GM12878 (cell line): Measurements from ENCODE around the gene SSMEM1. TPM values are rescaled to one million over a fixed set of nuclear protein-coding genes. Genes with fewer than 3 reads are reported as not detected.

ENCODE experiments used
- CTCF ChIP-seq, 3 experiments: IDR thresholded peaks in 2 of 3; conservative IDR thresholded peaks in 1 of 3; 2 replicates each; pipeline ENCODE4 v1.5.1; 2011; ENCODE audit warnings: low read depth in 3 of 3, low read length in 3 of 3, mild to moderate bottlenecking in 3 of 3, control low read depth in 2 of 3, moderate library complexity in 2 of 3, inconsistent platforms in 1 of 3, mixed read lengths in 1 of 3; ENCODE audit not compliant: control insufficient read depth in 2 of 3, insufficient read depth in 1 of 3; ENCODE audit errors: extremely low read depth in 1 of 3
- polyA plus RNA-seq, 11 experiments: library from polyadenylated mRNA; depleted of rRNA in 4 of 11; unstranded in 6 of 11; stranded (reverse) in 5 of 11; fragments of >200 nt; fragmentation: Nextera tagmentation in 4 of 11; fragmentation: Illumina TruSeq in 1 of 11; extraction: Ambion mirVana in 4 of 11; extraction: Trizol in 1 of 11; gene quantifications; 1 replicate in 1 of 11; 2 replicates in 10 of 11; pipeline versions ENCODE4 v1.2.1 to v1.2.3, GENCODE V29; 2011 to 2016; ENCODE audit warnings: inconsistent platforms in 2 of 11, missing spikeins in 2 of 11, low read depth in 1 of 11
- total RNA-seq, 4 experiments: library from RNA; depleted of rRNA in 3 of 4; stranded (reverse); fragments of >200 nt in 3 of 4; fragmentation: Illumina TruSeq in 1 of 4; extraction: Trizol in 1 of 4; gene quantifications; 2 replicates each; pipeline versions ENCODE4 v1.2.1 to v1.2.3, GENCODE V29; 2013 to 2021

SSMEM1 gene
- total and polyA plus RNA-seq, 10 of the 15 experiments (the other 5 are each of a cell fraction or from before 2014, with no cell fraction given): not detected

- TF ChIP-seq CTCF (IDR thresholded peaks at IDR 0.05 in 2 of 3, conservative IDR thresholded peaks at IDR 0.05 in 1 of 3; ENCODE audit: control insufficient read depth in 2 of 3, extremely low read depth in 1 of 3, insufficient read depth in 1 of 3, low read depth in 3 of 3, low read length in 3 of 3): no peak
These were observed 55.5 kb downstream of the SSMEM1 start (continued) for GRCh38 chr7:130263130-130263529.

Other genes starting within 250 kb of the SSMEM1 start
Only the 7 nearest of the 8 such genes appear.
- gene ZC3HC1, start 156.5 kb upstream of the SSMEM1 start, total RNA-seq (2014; rRNA removed): 25.0 and 29.2 TPM in 2 replicates
- gene ZC3HC1, start 156.5 kb upstream of the SSMEM1 start, total RNA-seq (2014; rRNA removed; fragmentation: Illumina TruSeq; extraction: Trizol): 18.5 and 19.2 TPM in 2 replicates
- gene ZC3HC1, start 156.5 kb upstream of the SSMEM1 start, total RNA-seq (2021): 22.3 and 22.8 TPM in 2 replicates
- gene ZC3HC1, start 156.5 kb upstream of the SSMEM1 start, polyA plus RNA-seq (2011; rRNA removed): 23.5 and 28.0 TPM in 2 replicates
- gene ZC3HC1, start 156.5 kb upstream of the SSMEM1 start, polyA plus RNA-seq (2014; fragmentation: Illumina TruSeq; extraction: Trizol): 22.1 and 28.1 TPM in 2 replicates
- gene ZC3HC1, start 156.5 kb upstream of the SSMEM1 start, polyA plus RNA-seq (2014; fragmentation: Nextera tagmentation; extraction: Ambion mirVana): 10 to 100 TPM; 44.8 to 54.7 TPM
- 19.3 and 22.2 TPM in 2 replicates for gene ZC3HC1, start 156.5 kb upstream of the SSMEM1 start, polyA plus RNA-seq (2014; rRNA removed)
- 10 to 100 TPM; 36.4 to 39.6 TPM for gene ZC3HC1, start 156.5 kb upstream of the SSMEM1 start, polyA plus RNA-seq (2016; fragmentation: Nextera tagmentation; extraction: Ambion mirVana)
- gene KLHDC10, start 137.3 kb upstream of the SSMEM1 start, total RNA-seq (2014; rRNA removed): 9.8 and 10.8 TPM in 2 replicates
- gene KLHDC10, start 137.3 kb upstream of the SSMEM1 start, total RNA-seq (2014; rRNA removed; fragmentation: Illumina TruSeq; extraction: Trizol): 8.2 and 9.0 TPM in 2 replicates
- gene KLHDC10, start 137.3 kb upstream of the SSMEM1 start, total RNA-seq (2021): 12.9 and 15.4 TPM in 2 replicates
- gene KLHDC10, start 137.3 kb upstream of the SSMEM1 start, polyA plus RNA-seq (2011; rRNA removed): 20.6 and 22.9 TPM in 2 replicates
- gene KLHDC10, start 137.3 kb upstream of the SSMEM1 start, polyA plus RNA-seq (2014; fragmentation: Illumina TruSeq; extraction: Trizol): 12.0 and 15.2 TPM in 2 replicates
- gene KLHDC10, start 137.3 kb upstream of the SSMEM1 start, polyA plus RNA-seq (2014; fragmentation: Nextera tagmentation; extraction: Ambion mirVana): 1 to 10 TPM; 2.9 to 3.2 TPM
- 8.9 and 15.2 TPM in 2 replicates for gene KLHDC10, start 137.3 kb upstream of the SSMEM1 start, polyA plus RNA-seq (2014; rRNA removed)
- 1 to 10 TPM; 3.5 to 4.3 TPM for gene KLHDC10, start 137.3 kb upstream of the SSMEM1 start, polyA plus RNA-seq (2016; fragmentation: Nextera tagmentation; extraction: Ambion mirVana)
- gene TMEM209, start 2.5 kb upstream of the SSMEM1 start, total RNA-seq (2014; rRNA removed): 22.1 and 24.6 TPM in 2 replicates
- gene TMEM209, start 2.5 kb upstream of the SSMEM1 start, total RNA-seq (2014; rRNA removed; fragmentation: Illumina TruSeq; extraction: Trizol): 35.9 and 37.7 TPM in 2 replicates
- gene TMEM209, start 2.5 kb upstream of the SSMEM1 start, total RNA-seq (2021): 36.6 and 36.7 TPM in 2 replicates
- gene TMEM209, start 2.5 kb upstream of the SSMEM1 start, polyA plus RNA-seq (2011; rRNA removed): 41.2 and 43.4 TPM in 2 replicates
- 35.0 and 48.6 TPM in 2 replicates for gene TMEM209, start 2.5 kb upstream of the SSMEM1 start, polyA plus RNA-seq (2014; fragmentation: Illumina TruSeq; extraction: Trizol)
- gene TMEM209, start 2.5 kb upstream of the SSMEM1 start, polyA plus RNA-seq (2014; fragmentation: Nextera tagmentation; extraction: Ambion mirVana): 10 to 100 TPM; 22.2 to 38.2 TPM
- 20.6 and 22.7 TPM in 2 replicates for gene TMEM209, start 2.5 kb upstream of the SSMEM1 start, polyA plus RNA-seq (2014; rRNA removed)
- gene TMEM209, start 2.5 kb upstream of the SSMEM1 start, polyA plus RNA-seq (2016; fragmentation: Nextera tagmentation; extraction: Ambion mirVana): 10 to 100 TPM; 33.8 to 35.3 TPM
- not detected in 2 replicates for gene CPA2, start 59.0 kb downstream of the SSMEM1 start, total RNA-seq (2014; rRNA removed)
- gene CPA2, start 59.0 kb downstream of the SSMEM1 start, total RNA-seq (2014; rRNA removed; fragmentation: Illumina TruSeq; extraction: Trizol): not detected in 2 replicates
- 1.4 and 1.9 TPM in 2 replicates for gene CPA2, start 59.0 kb downstream of the SSMEM1 start, total RNA-seq (2021)
- not detected in 2 replicates for gene CPA2, start 59.0 kb downstream of the SSMEM1 start, polyA plus RNA-seq (2011; rRNA removed)
- 0.04 TPM in 1 of 2 replicates, not detected in the other for gene CPA2, start 59.0 kb downstream of the SSMEM1 start, polyA plus RNA-seq (2014; fragmentation: Illumina TruSeq; extraction: Trizol)
- not detected for gene CPA2, start 59.0 kb downstream of the SSMEM1 start, polyA plus RNA-seq (2014; fragmentation: Nextera tagmentation; extraction: Ambion mirVana)
- not detected in 2 replicates for gene CPA2, start 59.0 kb downstream of the SSMEM1 start, polyA plus RNA-seq (2014; rRNA removed)
- gene CPA2, start 59.0 kb downstream of the SSMEM1 start, polyA plus RNA-seq (2016; fragmentation: Nextera tagmentation; extraction: Ambion mirVana): not detected
- 0.06 and 0.33 TPM in 2 replicates for gene CPA4, start 85.3 kb downstream of the SSMEM1 start, total RNA-seq (2014; rRNA removed)
- gene CPA4, start 85.3 kb downstream of the SSMEM1 start, total RNA-seq (2014; rRNA removed; fragmentation: Illumina TruSeq; extraction: Trizol): 0.09 and 0.13 TPM in 2 replicates
- 0.18 and 0.37 TPM in 2 replicates for gene CPA4, start 85.3 kb downstream of the SSMEM1 start, total RNA-seq (2021)
- gene CPA4, start 85.3 kb downstream of the SSMEM1 start, polyA plus RNA-seq (2011; rRNA removed): 0.16 and 0.20 TPM in 2 replicates
- 0.15 and 1.5 TPM in 2 replicates for gene CPA4, start 85.3 kb downstream of the SSMEM1 start, polyA plus RNA-seq (2014; fragmentation: Illumina TruSeq; extraction: Trizol)
- under 1 TPM; 0.05 to 0.21 TPM for gene CPA4, start 85.3 kb downstream of the SSMEM1 start, polyA plus RNA-seq (2014; fragmentation: Nextera tagmentation; extraction: Ambion mirVana)
- gene CPA4, start 85.3 kb downstream of the SSMEM1 start, polyA plus RNA-seq (2014; rRNA removed): 0.13 and 0.35 TPM in 2 replicates
- gene CPA4, start 85.3 kb downstream of the SSMEM1 start, polyA plus RNA-seq (2016; fragmentation: Nextera tagmentation; extraction: Ambion mirVana): under 1 TPM in 1 of 2 experiments, not detected in 1; 0.20 TPM
- 0.17 TPM in 1 of 2 replicates, not detected in the other for gene CPA5, start 137.0 kb downstream of the SSMEM1 start, total RNA-seq (2014; rRNA removed)
- gene CPA5, start 137.0 kb downstream of the SSMEM1 start, total RNA-seq (2014; rRNA removed; fragmentation: Illumina TruSeq; extraction: Trizol): 0.09 and 0.28 TPM in 2 replicates
- 0.29 and 0.49 TPM in 2 replicates for gene CPA5, start 137.0 kb downstream of the SSMEM1 start, total RNA-seq (2021)
- 0.22 and 0.52 TPM in 2 replicates for gene CPA5, start 137.0 kb downstream of the SSMEM1 start, polyA plus RNA-seq (2011; rRNA removed)
- 0.06 and 0.21 TPM in 2 replicates for gene CPA5, start 137.0 kb downstream of the SSMEM1 start, polyA plus RNA-seq (2014; fragmentation: Illumina TruSeq; extraction: Trizol)
- under 1 TPM; 0.40 to 0.45 TPM for gene CPA5, start 137.0 kb downstream of the SSMEM1 start, polyA plus RNA-seq (2014; fragmentation: Nextera tagmentation; extraction: Ambion mirVana)
- 0.10 TPM in 1 of 2 replicates, not detected in the other for gene CPA5, start 137.0 kb downstream of the SSMEM1 start, polyA plus RNA-seq (2014; rRNA removed)
- not detected for gene CPA5, start 137.0 kb downstream of the SSMEM1 start, polyA plus RNA-seq (2016; fragmentation: Nextera tagmentation; extraction: Ambion mirVana)
- not detected in 2 replicates for gene CPA1, start 172.6 kb downstream of the SSMEM1 start, total RNA-seq (2014; rRNA removed)
- gene CPA1, start 172.6 kb downstream of the SSMEM1 start, total RNA-seq (2014; rRNA removed; fragmentation: Illumina TruSeq; extraction: Trizol): not detected in 2 replicates
- gene CPA1, start 172.6 kb downstream of the SSMEM1 start, total RNA-seq (2021): 8.0 and 11.9 TPM in 2 replicates
- gene CPA1, start 172.6 kb downstream of the SSMEM1 start, polyA plus RNA-seq (2011; rRNA removed): not detected in 2 replicates
- gene CPA1, start 172.6 kb downstream of the SSMEM1 start, polyA plus RNA-seq (2014; fragmentation: Illumina TruSeq; extraction: Trizol): not detected in 2 replicates
- gene CPA1, start 172.6 kb downstream of the SSMEM1 start, polyA plus RNA-seq (2014; fragmentation: Nextera tagmentation; extraction: Ambion mirVana): not detected
- not detected in 2 replicates for gene CPA1, start 172.6 kb downstream of the SSMEM1 start, polyA plus RNA-seq (2014; rRNA removed)
- not detected for gene CPA1, start 172.6 kb downstream of the SSMEM1 start, polyA plus RNA-seq (2016; fragmentation: Nextera tagmentation; extraction: Ambion mirVana)